IMR-90 (cell line): ENCODE results near the gene CNOT6. TPM values are rescaled to one million over a fixed set of nuclear protein-coding genes. Genes with fewer than 3 reads are reported as not detected.
"Not testable (repeated sequence)": the region's sequence is repeated elsewhere in the genome, so short reads cannot be mapped to it uniquely, and the experiment has no call there.

ENCODE experiments used
- ATAC-seq: fragments of 200-7000 bp; cut with Tn5 transposase; 2 replicates; pipeline ENCODE4 v1.9.1; 2020; ENCODE audit warnings: low read depth, mild to moderate bottlenecking, moderate library complexity
- BruUV-seq: library from RNA; stranded (reverse); fragments of 400-500 nt; replicated peaks from 2 replicates; lab custom pipeline; 2021; lab: Mats Ljungman, UMichigan
- CTCF ChIA-PET: fragments of 300-600 bp; formaldehyde crosslinking; extraction: SDS; loops from one replicate; lab custom pipeline; 2021; ENCODE audit warnings: antibody characterized with exemption; lab: Yijun Ruan, JAX
- POLR2A ChIA-PET: fragments of 300-600 bp; sonication (Branson Sonifier 250); formaldehyde crosslinking; loops from one replicate; lab custom pipeline; 2022; ENCODE audit warnings: antibody characterized with exemption; ENCODE audit not compliant: unreplicated experiment; lab: Charles Lee
- DNase-seq: peaks from one replicate; pipeline ENCODE4 v3.0.0; 2013
- H2AFZ ChIP-seq: replicated peaks from 2 replicates; pipeline ENCODE3; 2013; ENCODE audit warnings: low read length, mild to moderate bottlenecking; ENCODE audit not compliant: poor library complexity
- H2AK5ac ChIP-seq: 2 replicates; pipeline ENCODE4 v1.6.1; 2013; ENCODE audit warnings: low read depth, low read length, inconsistent platforms
- H2AK9ac ChIP-seq: replicated peaks from 2 replicates; pipeline ENCODE3; 2013; ENCODE audit warnings: mild to moderate bottlenecking, low read depth, low read length, moderate library complexity; ENCODE audit not compliant: poor library complexity
- H2BK120ac ChIP-seq: 2 replicates; pipeline ENCODE4 v1.6.1; 2013; ENCODE audit warnings: low read depth, low read length, inconsistent platforms
- H2BK15ac ChIP-seq: 3 replicates; pipeline ENCODE4 v1.6.1; 2013; ENCODE audit warnings: low read depth, low read length, inconsistent platforms
- H2BK20ac ChIP-seq: 2 replicates; pipeline ENCODE4 v1.6.1; 2013; ENCODE audit warnings: low read depth, mild to moderate bottlenecking, inconsistent platforms, low read length, moderate library complexity
- H2BK5ac ChIP-seq: 2 replicates; pipeline ENCODE4 v1.6.1; 2013; ENCODE audit warnings: mild to moderate bottlenecking, low read depth, low read length, inconsistent platforms; ENCODE audit not compliant: poor library complexity, severe bottlenecking
- H3K14ac ChIP-seq: replicated peaks from 2 replicates; pipeline ENCODE4 v1.6.1; 2013; ENCODE audit warnings: low read depth, low read length, inconsistent platforms
- H3K18ac ChIP-seq: 2 replicates; pipeline ENCODE4 v1.6.1; 2013; ENCODE audit warnings: low read depth, low read length, control low read depth
- H3K23ac ChIP-seq: 2 replicates; pipeline ENCODE4 v1.6.1; 2013; ENCODE audit warnings: low read depth, low read length, inconsistent platforms
- H3K27ac ChIP-seq: 2 replicates; pipeline ENCODE4 v1.5.1; 2013; ENCODE audit warnings: mild to moderate bottlenecking, control low read depth, low read length; ENCODE audit not compliant: insufficient read depth
- H3K27me3 ChIP-seq: 2 replicates; pipeline ENCODE4 v1.6.1; 2013; ENCODE audit warnings: low read length; ENCODE audit not compliant: control insufficient read depth, insufficient read depth
- H3K36me3 ChIP-seq: 2 replicates; pipeline ENCODE4 v1.6.1; 2013; ENCODE audit warnings: low read length, mixed read lengths; ENCODE audit not compliant: control insufficient read depth, insufficient read depth
- H3K4ac ChIP-seq: 2 replicates; pipeline ENCODE4 v1.6.1; 2013; ENCODE audit warnings: low read depth, low read length, inconsistent platforms
- H3K4me1 ChIP-seq: 2 replicates; pipeline ENCODE4 v1.6.1; 2013; ENCODE audit warnings: low read length, mixed read lengths; ENCODE audit not compliant: control insufficient read depth, insufficient read depth
- H3K4me2 ChIP-seq: 2 replicates; pipeline ENCODE4 v1.6.1; 2013; ENCODE audit warnings: low read depth, mild to moderate bottlenecking, control low read depth, low read length, moderate library complexity
- H3K4me3 ChIP-seq: 2 replicates; pipeline ENCODE4 v1.5.1; 2013; ENCODE audit warnings: low read depth, mild to moderate bottlenecking, control low read depth, low read length, moderate library complexity; ENCODE audit not compliant: insufficient read depth
- H3K56ac ChIP-seq: 2 replicates; pipeline ENCODE4 v1.6.1; 2013; ENCODE audit warnings: low read length, inconsistent platforms; ENCODE audit not compliant: insufficient read depth; ENCODE audit errors: extremely low read depth
- H3K79me1 ChIP-seq, 2 experiments: 2 replicates each; pipeline ENCODE4 v1.6.1; 2013; ENCODE audit warnings: low read length in 2 of 2, inconsistent platforms in 1 of 2, low read depth in 1 of 2
- H3K9ac ChIP-seq: 2 replicates; pipeline ENCODE4 v1.6.1; 2013; ENCODE audit warnings: low read depth, low read length, control low read depth
- H3K9me1 ChIP-seq: 2 replicates; pipeline ENCODE4 v1.6.1; 2013; ENCODE audit warnings: low read length, inconsistent platforms; ENCODE audit not compliant: insufficient read depth
- H3K9me3 ChIP-seq: 2 replicates; pipeline ENCODE4 v1.6.1; 2013; ENCODE audit warnings: low read length; ENCODE audit not compliant: control insufficient read depth, insufficient read depth
- H4K20me1 ChIP-seq: 2 replicates; pipeline ENCODE4 v1.6.1; 2013; ENCODE audit warnings: low read length, inconsistent platforms; ENCODE audit not compliant: insufficient read depth
- H4K5ac ChIP-seq: 2 replicates; pipeline ENCODE4 v1.6.1; 2013; ENCODE audit warnings: mild to moderate bottlenecking, low read depth, low read length, control low read depth
- H4K8ac ChIP-seq, 2 experiments: 2 replicates each; pipeline ENCODE4 v1.6.1; 2013; ENCODE audit warnings: low read depth in 2 of 2, low read length in 2 of 2, control low read depth in 1 of 2, inconsistent platforms in 1 of 2
- H4K91ac ChIP-seq: 2 replicates; pipeline ENCODE4 v1.6.1; 2013; ENCODE audit warnings: low read depth, low read length, inconsistent platforms; ENCODE audit not compliant: insufficient read depth
- CEBPB ChIP-seq: IDR thresholded peaks from 2 replicates; pipeline ENCODE4 v1.6.1; 2012; ENCODE audit warnings: low read depth, low read length, improper control_type of control experiment
- CTCF ChIP-seq: conservative IDR thresholded peaks from 2 replicates; pipeline ENCODE4 v1.5.1; 2012; ENCODE audit warnings: mild to moderate bottlenecking, low read depth, low read length, improper control_type of control experiment
- WGBS, 2 experiments: methylation state at CpG; one replicate each; pipeline versions ENCODE4 v1.1.5 to v1.1.7; 2013; ENCODE audit warnings: missing lambda C conversion rate in 2 of 2; ENCODE audit not compliant: insufficient read length in 1 of 2; ENCODE audit errors: extremely low coverage in 2 of 2; 5-methylcytosine and 5-hydroxymethylcytosine counted together
- dilution Hi-C: fragments of 300-500 bp; cut with HindIII; formaldehyde crosslinking; loops from one replicate; pipeline ENCODE4 v1.14.3; 2018; ENCODE audit warnings: low sequenced_read_pairs; ENCODE audit not compliant: unreplicated experiment
- in situ Hi-C: fragments of 300-500 bp; cut with MboI; formaldehyde crosslinking; loops from 3 replicates; pipeline ENCODE4 v1.14.3; 2019; ENCODE audit warnings: low sequenced_read_pairs, inconsistent platforms, mixed read lengths
- intact Hi-C: fragments of 100-400 bp; cut with micrococcal nuclease; formaldehyde crosslinking; loops from 2 replicates; pipeline ENCODE4 v1.10.0; 2022
- polyA plus RNA-seq, 3 experiments: library from polyadenylated mRNA; depleted of rRNA; stranded (reverse); fragments of >200 nt; gene quantifications; 2 replicates each; pipeline ENCODE4 v1.2.3, GENCODE V29; 2012; ENCODE audit warnings: low replicate concordance in 1 of 3
- total RNA-seq: library from RNA; depleted of rRNA; stranded (reverse); fragments of >200 nt; gene quantifications from 2 replicates; pipeline ENCODE4 v1.2.3, GENCODE V29; 2012

CNOT6 gene
- total and polyA plus RNA-seq, 2 of the 4 experiments (the other 2 are of a cell fraction) = 9.7 to 10.8 TPM

GRCh38 chr5:180495991-180496741 lies 2.0 kb downstream of the CNOT6 start:
- Histone ChIP-seq H3K23ac (peak overlapping the region; percentile 40; the same call in 1 of the 2 replicates), H2BK120ac (no peak overlapping the region), H3K27ac (peak overlapping the region; percentile 63; the same call in 1 of the 2 replicates), H3K18ac (peak overlapping the region; percentile 34; the same call in 1 of the 2 replicates), H2AFZ (no peak overlapping the region), H2BK5ac (peak overlapping the region; percentile 48), H2AK5ac (0 out of 2 replicates have a peak overlapping the region, but pooled peaks have one; percentile 10), H2BK20ac (no peak overlapping the region), H3K9me1 (peaks cover 10% of the 10 kb centered on the region), H3K4ac (no peak overlapping the region), H3K27me3 (no peaks in the 10 kb centered on the region), H4K91ac (no peak overlapping the region; the same call in 1 of the 2 replicates), H3K14ac (0 out of 2 replicates have a peak overlapping the region, but pooled peaks have one; percentile 5), H3K56ac (no peak overlapping the region), H4K20me1 (peaks cover 36% of the 10 kb centered on the region), H3K36me3 (peaks cover 6% of the 10 kb centered on the region), H3K4me1 (peaks cover 13% of the 10 kb centered on the region), H2AK9ac (peak overlapping the region; percentile 1), H3K4me2 (peak overlapping the region; percentile 84), H3K79me1 (peaks cover 32 to 52% of the 10 kb centered on the region in 2 experiments), H3K9ac (peak overlapping the region; percentile 34; the same call in 1 of the 2 replicates), H4K8ac (peak overlapping the region in 1 of 2 experiments; percentile 58; a peak in 1 of 4 replicates), H2BK15ac (no peak overlapping the region), H3K4me3 (no peak overlapping the region), H4K5ac (peak overlapping the region; percentile 72), H3K9me3 (no peaks in the 10 kb centered on the region)
- no TSS peak for BruUV-seq
- ChIA-PET POLR2A (no interaction called here), CTCF (no interaction called here)
- intact Hi-C loops = loop anchor here (2.0 kb wide), 2 partner anchors 61 to 111 kb away; no protein-coding TSS in a partner anchor
- ATAC-seq (no peak), DNase-seq (no peak)
- TF ChIP-seq CTCF (no peak), CEBPB (peak; percentile 53)
- dilution Hi-C loops = no loop called here
- in situ Hi-C loops = no loop called here
- 86% methylated on average over 8 of the region's 18 CpGs; no CpG with 5 or more reads in 1 of the 2 experiments for whole genome bisulfite sequencing, 2 experiments

GRCh38 chr5:180496806-180497205 lies 2.6 kb downstream of the CNOT6 start:
- H4K8ac ChIP-seq, H2AK9ac ChIP-seq, ATAC-seq, H3K18ac ChIP-seq, H3K4me3 ChIP-seq, H3K9ac ChIP-seq, H2BK5ac ChIP-seq, H4K5ac ChIP-seq, POLR2A ChIA-PET, H2AFZ ChIP-seq, H3K36me3 ChIP-seq, CTCF ChIA-PET, H4K91ac ChIP-seq, H3K4me2 ChIP-seq, H3K27ac ChIP-seq, H3K23ac ChIP-seq, dilution Hi-C loops, H3K56ac ChIP-seq, H3K14ac ChIP-seq, H3K9me1 ChIP-seq, intact Hi-C loops, H2BK15ac ChIP-seq, H3K27me3 ChIP-seq, BruUV-seq, H3K9me3 ChIP-seq, H2AK5ac ChIP-seq, H2BK20ac ChIP-seq, DNase-seq, in situ Hi-C loops, H2BK120ac ChIP-seq, H3K4ac ChIP-seq: not testable (repeated sequence)
- Histone ChIP-seq H4K20me1 (peaks cover 43% of the 10 kb centered on the region), H3K79me1 (peaks cover 39 to 58% of the 10 kb centered on the region in 2 experiments), H3K4me1 (peaks cover 13% of the 10 kb centered on the region)
- 93% methylated on average over 7 of the region's 9 CpGs; no CpG with 5 or more reads in 1 of the 2 experiments for WGBS, 2 experiments
